Retinal pigment epithelial cell (primary cell): ENCODE measurements around the gene VILL.

Experiments
- DNase-seq: peaks from one replicate; pipeline ENCODE4 v3.0.0-alpha.2; 2010; ENCODE audit warnings: low read depth
- H3K4me3 ChIP-seq: 2 replicates; pipeline ENCODE4 v1.5.1; 2011; ENCODE audit warnings: mild to moderate bottlenecking, low read length, control low read depth, moderate library complexity
- CTCF ChIP-seq: conservative IDR thresholded peaks from 2 replicates; pipeline ENCODE4 v1.5.1; 2011; ENCODE audit warnings: low read depth, low read length, control low read depth, inconsistent platforms

The VILL gene

GRCh38 chr3:37953707-37954394, 36.7 kb upstream of the VILL start:
- H3K4me3 ChIP-seq: no peak overlapping the region
- no peak for TF ChIP-seq CTCF
- no peak for DNase-seq

DNA sequence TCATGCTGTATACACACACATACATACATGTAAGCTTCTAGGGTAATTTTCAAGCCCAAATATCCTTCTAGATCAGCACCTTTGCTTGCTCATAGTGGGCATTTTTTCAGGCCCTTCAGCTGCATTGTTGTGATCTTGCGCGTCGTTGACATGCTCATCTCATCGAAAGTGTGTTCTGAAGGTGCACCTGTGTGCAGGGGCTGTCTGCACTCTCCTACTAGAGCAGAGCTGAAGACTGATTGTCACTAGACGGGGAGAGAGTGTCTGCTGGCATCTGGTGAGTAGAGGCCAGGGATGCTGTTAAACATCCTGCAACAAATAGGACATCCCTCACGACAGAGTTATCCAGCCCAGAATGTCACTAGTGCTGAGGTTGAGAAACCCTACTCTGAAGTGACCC, 35.7 kb upstream of the VILL start:
- DNase-seq: no peak
- H3K4me3 ChIP-seq: no peak overlapping the region
- TF ChIP-seq CTCF: no peak

DNA sequence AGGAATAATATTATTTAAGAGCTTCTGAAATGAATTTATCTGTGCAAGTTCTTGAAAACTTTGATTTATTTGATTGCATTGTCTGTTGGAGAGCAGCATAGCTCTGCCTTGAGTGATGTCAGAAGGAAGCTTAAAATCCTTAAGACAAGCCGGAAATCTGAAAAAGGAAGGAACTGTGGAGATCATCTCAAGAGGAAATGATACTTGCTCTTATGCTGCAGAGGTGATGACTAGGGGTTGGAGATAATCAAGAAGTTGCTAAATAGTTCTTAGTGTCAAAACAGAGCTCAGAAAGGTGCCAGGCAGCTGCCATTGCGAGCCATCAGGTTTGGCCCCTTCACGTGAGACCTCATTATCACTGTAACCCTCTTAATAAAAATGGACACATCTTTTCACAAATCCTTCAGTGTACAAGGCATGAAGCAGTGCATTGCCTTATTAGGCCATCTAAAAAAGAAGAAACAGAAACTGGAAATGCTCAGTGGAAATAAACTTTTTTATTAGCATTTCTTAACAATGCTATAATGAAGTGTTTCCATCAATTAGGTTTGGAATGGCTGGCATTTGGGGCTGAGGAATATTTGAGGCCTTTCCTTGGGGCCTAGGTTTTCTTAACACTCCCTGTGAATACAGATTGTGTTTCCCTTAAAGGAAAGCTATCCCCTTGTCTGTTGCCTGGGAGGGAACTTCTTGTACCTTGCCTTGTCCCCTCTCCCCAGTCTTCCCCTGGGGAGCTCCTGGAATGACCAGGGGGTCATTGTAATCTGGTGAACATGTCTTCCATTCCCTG, 34.5 kb upstream of the VILL start:
- no peak for DNase-seq
- H3K4me3 ChIP-seq: no peak overlapping the region
- TF ChIP-seq CTCF: no peak

DNA sequence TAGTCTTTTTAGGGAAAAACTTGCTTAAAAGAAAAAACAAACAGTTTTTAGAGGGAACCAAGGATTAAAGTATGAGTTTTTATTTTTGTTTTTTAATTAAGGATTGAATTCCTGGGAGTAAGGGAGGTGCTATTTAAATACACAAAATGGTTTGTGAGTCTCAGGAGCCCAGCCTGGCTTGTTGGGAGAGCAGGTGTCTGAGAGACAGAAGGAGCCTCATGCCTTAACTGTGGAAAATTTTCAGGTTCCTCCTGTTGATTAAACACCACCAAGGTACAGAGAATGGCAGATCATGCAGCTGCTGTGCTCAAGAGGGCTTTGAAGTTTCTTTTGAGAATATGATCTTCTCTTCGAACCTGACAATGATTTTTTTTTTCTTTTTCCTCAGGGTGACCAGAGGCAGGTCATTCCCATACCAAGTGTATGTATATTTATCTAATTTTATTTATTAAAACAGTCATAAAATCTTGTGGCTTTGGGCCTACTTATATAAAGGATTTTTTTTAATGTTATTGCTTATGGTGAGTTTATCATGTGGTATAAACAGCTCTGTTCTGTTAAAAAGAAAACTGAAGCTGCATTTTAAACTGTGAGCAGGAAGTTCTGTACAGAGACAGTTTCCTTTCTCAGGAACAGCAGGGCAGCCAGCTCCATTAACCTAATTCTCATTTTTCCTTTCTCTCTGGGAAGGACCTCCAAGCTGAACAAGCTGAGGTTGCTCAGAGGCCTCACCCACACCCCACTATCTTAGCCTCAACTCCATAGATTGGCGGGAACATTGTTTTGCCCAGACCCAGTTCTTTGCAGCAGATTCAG, 33.7 kb upstream of the VILL start:
- H3K4me3 ChIP-seq: no peak overlapping the region
- no peak for TF ChIP-seq CTCF
- DNase-seq: no peak

DNA sequence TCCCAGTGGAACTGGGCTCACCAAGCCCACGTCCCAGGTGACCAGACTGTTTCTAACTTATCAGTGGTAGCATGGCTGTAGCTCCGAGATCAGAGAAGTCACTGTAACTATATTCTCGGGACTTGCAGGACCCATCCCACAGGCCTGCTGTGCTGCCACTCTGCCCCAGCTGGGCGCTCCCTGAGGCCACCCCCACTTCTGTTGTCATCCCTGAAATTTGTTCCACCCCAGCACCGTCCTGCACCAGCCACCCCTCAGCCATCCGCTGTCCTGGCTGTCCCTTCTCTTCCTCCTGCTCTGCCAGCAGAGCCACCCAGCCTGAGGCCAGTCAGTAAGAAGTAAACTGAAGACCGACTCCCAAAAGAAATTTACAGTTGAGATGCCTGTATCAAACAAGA, 33.0 kb upstream of the VILL start:
- no peak overlapping the region for H3K4me3 ChIP-seq
- TF ChIP-seq CTCF: no peak

GRCh38 chr3:37961622-37962431, 28.8 kb upstream of the VILL start:
- no peak for DNase-seq
- TF ChIP-seq CTCF: no peak
- no peak overlapping the region for H3K4me3 ChIP-seq

More for the DNA sequence above, 33.0 kb upstream of the VILL start:
- no peak for DNase-seq
